T-helper 1 cell treated with Interleukin-12 subunit alpha and Interleukin-12 subunit beta and Interleukin-4 antibody, amounts not matched to agents 30 μg/mL and 1 μg/mL, for 36 hours (primary cell): Measurements from ENCODE around the gene SIVA1.
"Not testable (repeated sequence)": the region's sequence is repeated elsewhere in the genome, so short reads cannot be mapped to it uniquely, and the experiment has no call there.

Experiments
- H3K27ac Mint-ChIP-seq: one replicate; pipeline ENCODE4 v1.8.0; 2021; ENCODE audit warnings: mild to moderate bottlenecking, mixed read lengths
- H3K27me3 Mint-ChIP-seq: one replicate; pipeline ENCODE4 v1.8.0; 2021; ENCODE audit warnings: low read depth, mixed read lengths
- H3K36me3 Mint-ChIP-seq: one replicate; pipeline ENCODE4 v1.8.0; 2021; ENCODE audit warnings: low read depth, mixed read lengths
- H3K4me1 Mint-ChIP-seq: one replicate; pipeline ENCODE4 v1.8.0; 2021; ENCODE audit warnings: low read depth, mixed read lengths
- H3K4me3 Mint-ChIP-seq: one replicate; pipeline ENCODE4 v1.8.0; 2021; ENCODE audit warnings: mild to moderate bottlenecking, moderate library complexity, mixed read lengths
- H3K9me3 Mint-ChIP-seq: one replicate; pipeline ENCODE4 v1.8.0; 2021; ENCODE audit warnings: mixed read lengths

The SIVA1 gene

GRCh38 chr14:104725772-104726548 is 27.0 kb upstream of the SIVA1 start:
- H3K9me3 Mint-ChIP-seq = no peaks in the 10 kb centered on the region
- H3K27ac Mint-ChIP-seq = no peak overlapping the region
- H3K27me3 Mint-ChIP-seq = no peaks in the 10 kb centered on the region
- no peaks in the 10 kb centered on the region for H3K4me1 Mint-ChIP-seq
- no peak overlapping the region for H3K4me3 Mint-ChIP-seq
- no peaks in the 10 kb centered on the region for H3K36me3 Mint-ChIP-seq

- no peaks in the 10 kb centered on the region for H3K27me3 Mint-ChIP-seq
- no peaks in the 10 kb centered on the region for H3K36me3 Mint-ChIP-seq
- H3K9me3 Mint-ChIP-seq = no peaks in the 10 kb centered on the region
- peak overlapping the region; percentile 62 for H3K27ac Mint-ChIP-seq
- no peak overlapping the region for H3K4me3 Mint-ChIP-seq
- H3K4me1 Mint-ChIP-seq = no peaks in the 10 kb centered on the region
Observed at GRCh38 chr14:104726600-104727451, 26.1 kb upstream of the SIVA1 start.

- no peak overlapping the region for H3K4me3 Mint-ChIP-seq
- no peaks in the 10 kb centered on the region for H3K27me3 Mint-ChIP-seq
- H3K4me1 Mint-ChIP-seq = no peaks in the 10 kb centered on the region
- H3K9me3 Mint-ChIP-seq = no peaks in the 10 kb centered on the region
- no peak overlapping the region for H3K27ac Mint-ChIP-seq
- no peaks in the 10 kb centered on the region for H3K36me3 Mint-ChIP-seq
Observed at GRCh38 chr14:104728631-104729030, 24.3 kb upstream of the SIVA1 start.

GRCh38 chr14:104729176-104729834 is 23.6 kb upstream of the SIVA1 start:
- H3K9me3 Mint-ChIP-seq, H3K27me3 Mint-ChIP-seq, H3K4me3 Mint-ChIP-seq, H3K36me3 Mint-ChIP-seq, H3K27ac Mint-ChIP-seq, H3K4me1 Mint-ChIP-seq: not testable (repeated sequence)

- Mint-ChIP-seq H3K36me3 (no peaks in the 10 kb centered on the region), H3K27ac (no peak overlapping the region), H3K4me1 (no peaks in the 10 kb centered on the region), H3K4me3 (no peak overlapping the region), H3K27me3 (no peaks in the 10 kb centered on the region), H3K9me3 (no peaks in the 10 kb centered on the region)
Observed at GRCh38 chr14:104729835-104730181, 23.1 kb upstream of the SIVA1 start.

- H3K27me3 Mint-ChIP-seq = no peaks in the 10 kb centered on the region
- H3K4me1 Mint-ChIP-seq = no peaks in the 10 kb centered on the region
- no peak overlapping the region for H3K27ac Mint-ChIP-seq
- no peaks in the 10 kb centered on the region for H3K9me3 Mint-ChIP-seq
- H3K4me3 Mint-ChIP-seq = no peak overlapping the region
- H3K36me3 Mint-ChIP-seq = no peaks in the 10 kb centered on the region
Observed at GRCh38 chr14:104730487-104730886, 22.5 kb upstream of the SIVA1 start.

GRCh38 chr14:104731320-104732294 is 21.3 kb upstream of the SIVA1 start:
- Mint-ChIP-seq H3K4me3 (no peak overlapping the region), H3K27ac (no peak overlapping the region)

GRCh38 chr14:104732355-104732804 is 20.6 kb upstream of the SIVA1 start:
- Mint-ChIP-seq H3K4me3 (no peak overlapping the region), H3K27ac (no peak overlapping the region), H3K9me3 (no peaks in the 10 kb centered on the region)

More at GRCh38 chr14:104731320-104732294, 21.3 kb upstream of the SIVA1 start:
- H3K4me1 Mint-ChIP-seq = no peaks in the 10 kb centered on the region
- H3K27me3 Mint-ChIP-seq = no peaks in the 10 kb centered on the region
- no peaks in the 10 kb centered on the region for H3K9me3 Mint-ChIP-seq
- H3K36me3 Mint-ChIP-seq = no peaks in the 10 kb centered on the region

GRCh38 chr14:104732931-104733681 is 19.8 kb upstream of the SIVA1 start:
- Mint-ChIP-seq H3K4me3 (no peak overlapping the region), H3K27me3 (no peaks in the 10 kb centered on the region), H3K27ac (no peak overlapping the region), H3K9me3 (no peaks in the 10 kb centered on the region), H3K4me1 (no peaks in the 10 kb centered on the region), H3K36me3 (no peaks in the 10 kb centered on the region)

More at GRCh38 chr14:104732355-104732804, 20.6 kb upstream of the SIVA1 start:
- Mint-ChIP-seq H3K36me3 (no peaks in the 10 kb centered on the region), H3K27me3 (no peaks in the 10 kb centered on the region), H3K4me1 (no peaks in the 10 kb centered on the region)

- Mint-ChIP-seq H3K4me3 (no peak overlapping the region), H3K9me3 (no peaks in the 10 kb centered on the region), H3K27me3 (no peaks in the 10 kb centered on the region), H3K36me3 (no peaks in the 10 kb centered on the region), H3K27ac (no peak overlapping the region), H3K4me1 (no peaks in the 10 kb centered on the region)
Observed at GRCh38 chr14:104734051-104734587, 18.8 kb upstream of the SIVA1 start.

- Mint-ChIP-seq H3K4me3 (no peak overlapping the region), H3K27ac (no peak overlapping the region), H3K27me3 (no peaks in the 10 kb centered on the region), H3K9me3 (no peaks in the 10 kb centered on the region), H3K4me1 (no peaks in the 10 kb centered on the region), H3K36me3 (no peaks in the 10 kb centered on the region)
Observed at GRCh38 chr14:104734601-104734990, 18.4 kb upstream of the SIVA1 start.

GRCh38 chr14:104734991-104735779 is 17.8 kb upstream of the SIVA1 start:
- H3K27me3 Mint-ChIP-seq = no peaks in the 10 kb centered on the region
- H3K4me3 Mint-ChIP-seq = no peak overlapping the region
- H3K27ac Mint-ChIP-seq = no peak overlapping the region
- H3K9me3 Mint-ChIP-seq = no peaks in the 10 kb centered on the region
- H3K4me1 Mint-ChIP-seq = no peaks in the 10 kb centered on the region
- no peaks in the 10 kb centered on the region for H3K36me3 Mint-ChIP-seq
